NCI-H1092 treated with DMSO at 0.1 percent for 48 hours (cell line): ENCODE data around the gene ZFYVE28.

ENCODE experiments used
- DNase-seq: peaks from one replicate; lab custom pipeline; 2025; lab: John Stamatoyannopoulos, UW

The ZFYVE28 gene

DNA sequence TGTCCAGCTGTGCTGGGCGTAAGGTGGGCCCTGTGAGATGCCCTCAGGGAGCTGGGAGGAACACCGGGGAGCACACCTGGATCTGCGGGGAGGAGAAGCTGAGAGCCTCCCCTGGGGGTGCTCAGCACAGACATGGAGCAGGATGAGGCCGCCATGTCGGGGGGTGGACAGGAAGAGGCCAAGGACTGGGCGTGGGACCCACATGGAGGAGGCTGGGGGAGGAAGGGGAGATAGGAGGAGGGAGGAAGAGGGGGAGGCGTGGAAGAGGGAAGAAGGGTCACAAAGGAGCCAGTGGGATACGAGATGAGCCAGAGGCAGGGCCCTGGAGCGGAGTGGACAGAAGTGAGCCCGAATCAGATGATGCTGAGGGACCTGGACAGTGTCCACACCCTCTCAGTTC is 66.3 kb downstream of the ZFYVE28 start:
- DNase-seq = no peak

DNA sequence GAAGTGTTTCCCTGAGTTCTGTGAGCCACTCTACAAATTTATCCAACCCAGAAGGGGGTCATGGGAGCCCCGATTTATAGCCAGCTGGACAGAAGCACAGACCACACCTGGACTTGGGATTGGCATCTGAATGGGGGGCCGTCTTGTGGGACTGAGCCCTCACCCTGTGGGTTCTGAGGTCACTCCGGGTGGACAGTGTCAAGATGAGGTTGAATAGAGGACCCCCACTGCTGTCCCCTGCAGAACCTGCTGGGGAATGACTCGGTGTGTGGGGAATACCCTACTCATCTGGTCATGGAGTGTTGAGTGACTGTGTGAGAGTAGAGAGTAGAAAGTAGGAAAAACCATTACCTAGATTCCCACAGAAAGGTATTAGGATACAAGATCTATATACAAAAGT is 67.5 kb downstream of the ZFYVE28 start:
- no peak for DNase-seq

DNA sequence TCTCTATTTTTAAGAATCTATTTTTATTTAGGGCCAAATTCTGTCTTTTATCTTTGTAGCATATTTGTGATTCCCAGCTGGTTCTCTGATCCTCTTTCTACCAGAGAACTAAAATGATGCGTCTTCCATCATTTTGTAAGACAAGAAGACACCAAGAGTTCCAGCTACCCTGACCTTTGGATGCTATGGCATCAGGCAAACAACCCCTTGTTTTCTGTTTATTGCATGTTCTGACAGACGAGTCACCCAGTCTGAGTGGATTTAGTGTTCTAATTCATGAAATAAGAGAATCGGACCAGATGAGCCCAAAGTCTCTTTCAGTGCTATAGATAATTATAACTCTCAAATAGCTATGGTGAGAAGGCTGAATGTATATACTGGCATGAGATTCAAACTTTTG is 69.7 kb downstream of the ZFYVE28 start:
- DNase-seq = no peak

DNA sequence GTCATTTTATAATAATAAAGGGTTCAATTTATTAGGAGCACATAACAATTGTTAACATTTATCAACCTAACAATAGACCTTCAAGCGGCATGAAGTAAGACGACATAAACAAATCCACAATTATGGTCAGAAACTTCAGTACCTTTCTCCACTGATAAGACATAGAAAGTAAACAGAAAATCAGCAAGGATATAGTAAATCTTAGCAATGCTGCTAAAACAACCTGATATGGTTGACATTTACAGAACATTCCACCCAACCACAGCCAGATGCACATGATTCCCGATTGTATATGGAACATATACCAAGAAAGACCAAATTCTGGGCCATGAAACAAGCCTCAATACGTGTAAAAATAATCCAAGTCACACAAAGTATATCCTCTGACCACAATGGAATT is 71.3 kb downstream of the ZFYVE28 start:
- no peak for DNase-seq

DNA sequence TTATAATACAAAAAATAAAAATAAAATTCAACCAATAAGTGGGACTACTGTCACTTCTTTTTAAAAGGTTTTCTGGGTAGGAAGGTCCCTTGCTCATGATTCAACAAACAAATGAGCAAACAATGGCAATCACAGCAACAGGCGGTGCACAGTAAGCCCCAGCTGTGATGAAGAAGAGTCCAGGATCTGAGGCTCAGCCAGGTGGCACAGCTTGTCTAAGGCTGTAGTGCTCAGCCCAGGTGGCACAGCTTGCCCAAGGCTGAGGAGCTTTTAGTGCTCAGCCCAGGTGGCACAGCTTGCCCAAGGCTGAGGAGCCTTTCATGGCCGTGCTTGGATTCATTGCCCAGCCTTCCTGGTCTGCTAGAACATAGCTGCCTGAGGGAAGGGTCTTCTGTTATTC is 75.0 kb downstream of the ZFYVE28 start:
- no peak for DNase-seq

DNA sequence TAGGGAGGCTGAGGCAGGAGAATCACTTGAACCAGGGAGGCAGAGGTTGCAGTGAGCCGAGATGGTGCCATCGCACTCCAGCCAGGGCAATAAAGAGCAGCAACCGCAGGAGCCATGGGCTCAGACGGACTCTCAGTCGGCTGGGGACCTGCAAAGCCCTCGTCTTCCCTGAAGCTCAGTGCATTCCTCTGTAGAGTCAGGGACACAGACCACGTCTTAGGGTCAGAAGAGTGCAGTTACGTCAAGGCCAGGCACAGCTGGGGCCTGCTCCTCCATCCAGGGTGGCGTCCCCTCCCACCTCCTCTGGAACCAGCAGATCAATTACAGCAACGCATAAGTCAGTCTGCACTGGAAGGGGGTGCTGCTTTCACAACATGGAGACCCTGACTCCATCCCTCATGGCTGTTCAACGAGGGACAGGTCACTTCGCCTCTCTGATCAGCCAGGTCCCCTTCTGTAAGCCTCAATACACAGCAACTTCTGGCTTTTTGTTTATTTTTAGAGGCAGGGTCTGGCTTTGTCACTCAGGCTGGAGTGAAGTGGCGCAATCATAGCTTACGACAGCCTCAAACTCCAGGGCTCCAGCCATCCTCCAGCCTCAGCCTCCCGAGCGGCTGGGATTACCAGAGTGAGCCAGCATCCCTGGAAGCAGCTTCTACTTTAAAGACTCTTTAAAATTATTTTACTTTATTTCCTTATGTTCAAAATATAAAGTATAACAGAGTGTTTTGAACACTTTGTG is 76.4 kb downstream of the ZFYVE28 start:
- no peak for DNase-seq

DNA sequence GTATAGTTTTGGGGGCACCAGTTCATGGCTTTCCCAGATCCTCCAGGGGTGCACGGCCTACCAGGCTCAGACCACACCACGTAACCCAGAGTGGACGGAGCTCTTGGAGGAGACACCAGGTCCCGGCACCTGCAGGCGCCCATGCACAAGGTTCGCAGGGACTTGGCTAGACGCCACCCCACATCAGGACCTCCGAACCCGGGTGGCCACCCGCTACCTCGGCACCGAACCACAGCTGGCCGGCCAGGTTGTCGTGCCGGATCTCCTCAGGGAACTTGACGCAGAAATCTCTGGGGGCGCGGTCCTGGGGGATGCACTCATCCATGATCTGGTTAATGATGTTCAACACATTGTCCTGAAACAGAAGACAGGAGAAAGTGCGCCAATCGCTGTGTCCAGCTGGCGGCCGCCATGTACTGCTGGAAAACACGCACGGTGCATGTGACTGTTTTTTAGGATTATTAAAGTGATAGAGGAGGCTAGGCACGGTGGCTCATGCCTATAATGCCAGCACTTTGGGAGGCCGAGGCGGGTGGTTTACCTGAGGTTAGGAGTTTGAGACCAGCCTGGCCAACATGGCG is 77.1 kb downstream of the ZFYVE28 start:
- DNase-seq = no peak

DNA sequence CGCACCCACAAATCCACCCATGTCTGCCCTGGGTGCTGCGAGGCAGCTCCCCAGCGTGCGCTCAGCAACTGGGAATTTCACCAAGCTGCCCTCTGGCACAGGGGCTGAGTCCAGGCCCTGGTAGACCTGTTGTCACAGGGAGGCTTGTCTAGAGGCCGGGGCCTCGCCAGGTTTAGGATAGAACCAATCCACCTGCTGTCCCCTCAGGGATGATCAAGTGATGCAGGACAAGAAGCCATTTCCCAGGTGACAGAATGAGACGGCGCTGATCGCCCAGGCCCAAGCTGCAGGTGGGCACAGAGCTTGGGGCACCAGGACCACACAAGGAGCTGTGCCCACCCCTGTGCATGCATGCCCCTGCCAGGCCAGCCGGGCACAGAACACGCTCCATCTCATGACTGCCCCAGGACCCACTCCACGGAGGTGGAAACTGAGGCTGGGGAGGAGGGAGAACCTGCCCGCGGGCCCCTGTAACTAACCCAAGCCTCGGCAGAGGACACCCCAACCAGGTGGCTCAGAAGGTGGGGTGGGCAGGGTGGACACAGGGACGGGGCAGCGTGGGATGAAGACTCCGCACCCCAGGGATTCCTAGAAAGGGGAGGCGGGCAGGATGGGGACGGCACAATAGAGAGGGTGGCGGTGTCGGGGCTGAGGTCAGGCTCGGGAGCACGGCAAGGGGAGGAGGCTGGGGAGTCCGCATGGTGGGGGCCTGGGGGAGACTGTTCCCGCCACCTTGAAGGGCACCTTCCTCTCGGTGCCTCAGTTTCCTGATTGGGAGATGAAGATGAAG is 78.0 kb downstream of the ZFYVE28 start:
- no peak for DNase-seq

DNA sequence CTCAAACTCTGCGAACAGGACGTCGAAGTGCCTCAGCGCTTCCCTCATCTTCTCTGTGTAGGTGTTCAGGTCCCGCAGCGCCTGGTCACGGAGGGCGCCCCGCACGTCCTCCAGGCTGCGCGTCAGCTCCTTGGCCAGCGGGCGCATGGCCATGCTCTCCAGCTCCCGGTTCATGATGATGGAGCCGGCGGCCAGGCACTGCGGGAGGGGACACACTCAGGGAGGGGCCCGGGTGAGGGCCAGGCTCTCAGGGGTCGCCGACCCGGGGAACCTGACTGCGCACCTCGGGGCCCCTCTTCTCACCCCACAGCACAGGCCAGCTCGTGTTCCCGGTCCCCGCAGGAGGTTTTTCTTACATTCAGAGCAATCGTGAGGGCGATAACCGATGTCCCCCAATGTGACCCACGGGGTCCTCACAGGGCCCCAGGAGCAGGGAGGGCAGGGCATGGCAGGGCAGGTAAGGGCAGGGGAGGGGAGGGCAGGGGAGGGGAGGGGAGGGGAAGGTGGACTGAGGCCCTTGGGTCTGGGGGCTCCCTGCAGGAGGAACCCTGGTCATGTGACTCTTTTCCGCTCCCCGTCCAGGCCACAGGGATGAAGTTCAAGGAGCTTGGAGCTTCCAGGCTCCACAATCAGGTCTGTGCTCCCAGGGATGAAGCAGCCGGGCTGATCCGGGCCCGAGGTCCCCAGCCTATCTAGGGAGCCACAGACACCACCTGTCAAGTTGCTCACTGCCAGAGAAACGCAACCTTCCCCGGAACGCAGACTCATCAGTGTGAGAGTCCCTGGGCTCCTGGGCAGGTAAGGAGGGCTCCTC is 78.8 kb downstream of the ZFYVE28 start:
- no peak for DNase-seq

DNA sequence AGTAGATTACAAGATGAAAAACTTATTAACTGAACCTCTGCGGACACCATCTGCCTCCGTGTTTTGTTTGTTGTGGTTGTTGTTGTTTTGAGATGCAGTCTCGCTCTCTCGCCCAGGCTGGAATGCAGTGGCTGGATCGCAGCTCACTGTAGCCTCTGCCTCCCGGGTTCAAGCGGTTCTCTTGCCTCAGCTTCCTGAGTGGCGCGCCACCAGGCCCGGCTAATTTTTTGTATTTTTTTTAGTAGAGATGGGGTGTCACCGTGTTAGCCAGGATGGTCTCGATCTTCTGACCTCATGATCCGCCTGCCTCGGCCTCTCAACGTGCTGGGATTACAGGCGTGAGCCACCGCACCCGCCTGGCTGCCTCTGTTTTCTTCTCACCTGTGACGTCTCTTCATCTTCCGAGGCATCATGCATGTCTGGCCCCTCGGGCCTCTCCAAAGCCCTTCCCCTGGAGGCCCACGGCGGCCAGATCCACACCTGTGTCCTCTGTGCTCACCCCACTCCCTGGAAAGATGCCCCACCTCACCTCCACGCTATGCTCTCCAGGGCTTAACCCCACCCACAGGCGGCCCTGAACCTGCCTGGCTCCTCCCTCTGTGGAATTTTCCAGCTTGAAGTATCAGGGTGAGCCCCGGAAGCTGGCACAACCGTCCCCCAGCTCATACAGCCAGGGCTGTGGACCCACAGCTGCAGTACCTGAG is 79.5 kb downstream of the ZFYVE28 start:
- DNase-seq = no peak

DNA sequence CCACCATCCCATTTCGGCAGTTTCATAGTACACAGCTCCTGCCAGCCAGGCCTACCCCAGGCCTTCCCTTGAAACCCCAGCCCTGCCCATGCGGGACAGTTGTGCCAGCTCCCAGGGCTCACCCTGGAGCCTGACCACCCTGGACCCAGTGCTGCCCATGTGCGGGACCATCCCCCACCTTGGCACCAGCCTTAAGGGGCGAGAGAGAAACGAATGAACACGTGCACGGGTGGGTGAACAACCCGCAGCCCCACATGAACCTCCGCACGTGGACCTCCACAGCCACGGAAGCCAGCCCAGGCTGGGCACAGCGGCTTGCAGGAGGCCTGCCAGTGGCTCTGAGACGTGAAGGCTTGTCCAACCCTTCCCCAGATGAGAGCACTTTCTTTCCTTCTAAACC is 80.5 kb downstream of the ZFYVE28 start:
- no peak for DNase-seq

DNA sequence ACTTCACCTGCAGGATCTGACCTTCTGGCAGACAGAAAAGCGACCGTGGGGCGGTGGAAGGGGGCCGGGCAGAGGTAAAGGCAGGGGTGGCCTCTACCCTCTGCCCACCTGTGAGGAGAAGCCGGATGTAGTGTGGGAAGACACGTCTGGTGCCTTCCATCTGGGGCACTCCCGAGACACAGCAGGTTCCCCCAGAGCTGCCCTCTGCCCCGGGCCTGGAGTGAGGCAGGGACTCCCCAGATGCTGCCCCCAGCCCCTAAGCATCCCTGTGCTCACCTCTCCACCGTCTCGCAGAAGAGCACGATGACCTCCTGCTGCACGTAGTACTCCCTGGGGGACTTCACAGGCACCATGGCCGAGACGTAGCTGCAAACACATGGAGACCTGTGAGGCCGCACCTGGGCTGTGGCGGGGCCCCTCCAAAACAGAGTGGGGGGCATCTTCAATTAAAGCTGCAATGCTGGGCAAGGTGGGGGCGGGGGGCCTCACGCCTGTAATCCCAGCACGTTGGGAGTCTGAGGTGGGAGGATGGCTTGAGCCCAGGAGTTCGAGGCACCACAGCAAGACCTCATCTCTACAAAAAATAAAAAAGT is 81.2 kb downstream of the ZFYVE28 start:
- DNase-seq = no peak

DNA sequence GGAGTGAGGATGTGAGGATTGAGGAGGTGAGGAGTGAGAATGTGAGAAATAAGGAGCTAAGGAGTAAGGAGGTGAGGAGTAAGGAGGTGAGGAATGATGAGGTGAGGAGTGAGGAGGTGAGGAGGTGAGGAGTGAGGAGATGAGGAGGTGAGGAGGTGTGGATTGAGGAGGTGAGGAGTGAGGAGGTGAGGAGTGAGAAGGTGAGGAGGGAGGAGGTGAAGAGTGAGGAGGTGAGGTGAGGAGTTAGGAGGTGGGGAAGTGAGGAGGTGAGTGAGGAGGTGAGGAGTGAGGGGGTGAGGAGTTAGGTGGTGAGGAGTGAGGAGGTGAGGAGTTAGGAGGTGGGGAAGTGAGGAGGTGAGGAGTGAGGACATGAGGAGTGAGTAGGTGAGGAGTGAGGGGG is 81.8 kb downstream of the ZFYVE28 start:
- no peak for DNase-seq

DNA sequence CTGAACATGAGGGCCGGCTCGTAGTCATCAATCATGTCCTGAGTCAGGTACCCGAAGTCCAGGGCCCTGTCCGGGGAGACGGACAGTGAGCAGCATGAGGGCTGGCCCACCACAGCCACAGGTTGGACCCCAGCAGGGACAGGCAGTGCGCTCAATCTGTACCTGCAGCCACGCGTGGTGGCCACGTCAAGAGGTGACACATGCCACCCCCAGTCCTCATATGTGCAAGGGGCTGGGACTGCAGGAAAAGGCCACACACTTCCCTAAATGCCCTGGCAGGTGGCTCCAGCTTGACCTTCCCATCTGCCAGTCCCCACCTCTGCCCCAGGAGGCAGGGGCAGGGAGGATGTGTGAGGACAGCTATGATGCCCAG is 82.7 kb downstream of the ZFYVE28 start:
- DNase-seq = no peak

DNA sequence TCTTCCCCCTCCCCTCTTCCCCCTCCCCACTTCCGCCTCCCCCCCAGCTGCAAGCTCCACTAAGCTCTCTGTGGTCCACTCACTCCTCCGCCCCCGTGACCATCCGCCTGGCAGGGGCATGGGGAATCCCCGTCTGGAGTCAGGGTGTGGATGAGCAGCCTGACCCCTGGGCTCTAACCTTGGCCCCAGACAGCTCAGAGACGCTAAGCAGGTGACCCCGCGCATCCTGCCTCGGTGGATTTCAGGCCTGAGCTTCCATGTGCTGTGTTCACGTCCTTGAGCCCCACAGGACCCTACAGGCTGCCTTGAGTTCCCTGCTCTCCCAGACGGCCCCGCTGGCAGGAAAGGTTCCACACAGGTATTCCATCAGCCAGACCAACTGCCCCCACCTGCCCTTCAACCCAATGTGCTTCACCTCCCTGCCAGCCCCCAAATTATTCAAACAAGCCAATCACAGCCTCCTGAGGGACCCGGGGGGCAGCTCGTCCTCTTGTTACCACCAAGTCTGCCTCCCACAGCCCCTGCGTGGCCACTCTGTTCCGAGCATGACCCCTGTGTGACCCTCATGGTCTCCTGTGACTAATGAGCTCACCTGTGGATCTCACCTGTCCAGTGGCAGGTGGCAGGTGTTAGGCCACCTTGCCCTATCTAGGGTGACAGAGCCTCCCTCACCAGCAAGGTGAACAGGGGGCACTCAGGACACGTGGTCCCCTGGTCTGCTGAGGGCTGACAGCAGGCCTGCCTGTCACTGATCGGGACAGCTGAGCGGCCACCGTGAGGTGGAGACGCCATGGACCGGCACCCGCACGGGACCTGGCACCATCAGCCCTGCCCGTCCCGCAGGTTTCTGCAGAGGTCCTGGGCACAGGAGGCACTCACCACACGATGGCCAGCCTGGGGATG is 83.4 kb downstream of the ZFYVE28 start:
- DNase-seq = no peak

DNA sequence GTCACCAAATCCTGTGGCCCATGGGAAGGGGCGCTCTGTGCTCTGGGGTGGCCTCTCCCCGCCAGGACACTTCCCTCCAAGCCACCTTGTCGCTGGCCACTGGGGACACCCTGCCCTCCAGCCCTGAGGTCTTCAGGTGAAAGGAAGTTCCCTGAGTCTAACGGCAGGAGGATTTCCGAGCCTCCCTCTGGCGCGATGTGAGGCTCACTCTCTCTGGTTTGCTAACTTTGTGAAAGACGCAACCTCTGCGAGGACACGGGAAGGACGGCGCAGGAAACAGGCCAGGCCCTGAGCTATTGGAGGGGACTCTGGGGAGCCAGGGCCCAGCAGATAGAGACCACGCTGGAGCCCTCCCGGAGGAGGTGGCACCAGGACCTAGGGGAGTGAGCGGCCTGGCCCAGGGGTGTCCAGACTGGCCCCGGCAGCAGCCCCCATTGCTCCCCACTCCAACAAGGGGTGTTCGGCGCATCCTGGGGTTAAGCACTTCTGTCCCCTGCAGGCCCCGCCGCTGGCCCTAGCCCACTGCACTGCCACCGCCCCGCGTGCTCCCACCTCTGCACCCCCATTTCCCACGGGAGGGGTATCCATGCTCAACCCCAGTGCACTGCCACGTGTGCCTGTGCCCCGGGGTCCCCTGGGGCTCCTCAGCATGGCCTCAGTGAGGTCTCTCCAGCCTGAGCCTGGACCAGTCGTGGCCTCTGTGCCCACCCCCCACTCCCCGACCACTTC is 84.4 kb downstream of the ZFYVE28 start:
- no peak for DNase-seq

DNA sequence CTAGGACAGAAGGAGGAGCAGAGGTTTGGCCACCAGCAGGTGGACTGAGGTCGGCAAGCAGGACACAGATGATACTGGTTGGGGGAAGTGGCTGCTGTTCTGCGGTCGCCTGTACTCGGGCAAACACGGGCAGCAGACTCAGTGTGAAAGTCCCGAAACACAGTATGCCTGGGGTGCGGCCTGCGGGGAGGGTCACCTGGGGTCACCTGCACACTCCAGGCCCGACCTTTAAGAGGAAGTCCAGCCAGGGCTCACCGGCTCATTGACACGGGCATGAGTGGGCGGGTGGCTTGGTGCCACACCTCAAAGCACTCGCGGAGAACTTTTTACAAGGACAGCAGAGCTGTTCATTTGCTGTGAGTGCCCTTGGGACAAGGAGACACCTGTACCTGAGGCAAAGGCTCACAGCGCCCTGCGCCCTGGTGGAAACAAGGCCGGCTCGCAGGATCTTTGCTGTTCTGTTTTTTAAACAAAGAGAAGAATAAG is 85.0 kb downstream of the ZFYVE28 start:
- no peak for DNase-seq

DNA sequence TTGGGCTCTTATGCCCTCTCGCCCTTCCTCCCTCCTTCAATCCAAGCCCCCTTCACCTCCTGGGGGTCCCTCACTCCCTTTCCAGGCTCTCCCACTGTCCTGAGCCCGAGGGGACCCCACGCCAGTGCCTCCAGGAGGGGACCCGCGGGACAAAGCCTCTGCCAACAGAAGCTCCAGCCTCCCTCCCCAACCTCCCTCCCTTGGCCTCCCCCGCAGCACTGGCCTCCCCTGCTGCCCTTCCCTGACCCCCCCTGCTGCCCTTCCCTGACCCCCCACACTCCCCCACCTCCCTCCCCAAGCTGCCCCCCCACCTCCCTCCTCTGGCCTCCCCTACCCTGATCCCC is 85.5 kb downstream of the ZFYVE28 start:
- DNase-seq = no peak

DNA sequence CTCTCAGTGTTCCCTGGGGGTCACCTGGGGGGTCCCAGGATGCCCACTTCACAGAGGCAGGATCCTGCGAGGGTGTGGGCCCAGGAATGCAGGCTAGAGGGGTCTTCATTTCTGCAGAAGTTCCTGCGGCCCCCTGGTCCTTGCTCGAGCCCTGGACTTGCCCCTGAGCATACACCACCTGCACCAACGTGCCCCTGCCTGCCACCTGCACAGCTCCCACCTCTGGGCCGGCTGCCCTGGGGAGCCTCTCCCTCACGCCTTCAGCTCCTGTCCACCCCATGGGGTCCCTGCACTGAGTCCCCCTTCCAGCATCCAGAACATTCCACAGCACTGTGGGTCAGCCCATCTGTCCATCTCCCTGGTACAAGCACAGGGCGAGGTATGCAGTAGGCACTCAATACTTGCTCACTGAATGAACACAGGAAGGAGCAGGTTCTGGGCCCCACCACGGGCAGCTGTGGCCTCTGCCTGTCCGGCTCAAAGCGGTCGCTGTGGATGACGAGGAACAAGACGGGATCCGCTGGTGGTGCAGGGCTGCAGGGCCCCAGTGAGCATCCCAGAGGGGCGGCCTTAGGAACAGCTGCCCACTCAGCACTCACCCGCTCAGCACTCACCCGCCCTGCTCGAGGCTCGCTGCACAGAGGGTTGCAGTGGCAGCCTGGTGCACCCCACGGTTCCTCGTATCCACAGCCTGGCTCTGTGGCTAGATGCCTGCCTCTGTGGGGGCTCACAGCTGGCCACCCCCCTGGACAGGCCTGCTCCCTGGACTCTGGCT is 86.1 kb downstream of the ZFYVE28 start:
- DNase-seq = no peak
